Right atrium auricular region (tissue), 2 donors: ENCODE data around the gene G0S2. TPM values are rescaled to one million over a fixed set of nuclear protein-coding genes. Genes with fewer than 3 reads are reported as not detected.

Source experiments
- DNase-seq: peaks from one replicate; pipeline ENCODE4 v3.0.0-alpha.2; 2019; ENCODE audit warnings: low spot score
- H3K27ac ChIP-seq, 2 donors: fragments of 200-600 bp; sonication (generic); 1 replicate in 1 of 2; 2 replicates in 1 of 2; pipeline ENCODE4 v1.5.1; 2016 to 2019
- H3K27me3 ChIP-seq, 2 donors: fragments of 200-600 bp; sonication (generic); one replicate each; pipeline versions ENCODE4 v1.5.1 to v1.6.0; 2017 to 2019
- H3K36me3 ChIP-seq: fragments of 200-600 bp; sonication (generic); one replicate; pipeline ENCODE4 v1.5.1; 2016
- H3K4me1 ChIP-seq, 2 donors: fragments of 200-600 bp; sonication (generic); one replicate each; pipeline versions ENCODE4 v1.5.1 to v1.6.0; 2017 to 2019
- H3K4me3 ChIP-seq, 2 donors: fragments of 200-600 bp; sonication (generic); 1 replicate in 1 of 2; 2 replicates in 1 of 2; pipeline ENCODE4 v1.5.1; 2017 to 2019; ENCODE audit warnings: mild to moderate bottlenecking in 1 of 2, moderate library complexity in 1 of 2
- H3K9me3 ChIP-seq, 2 donors: fragments of 200-600 bp; sonication (generic); one replicate each; pipeline ENCODE4 v1.5.1; 2019
- total RNA-seq, 2 donors: library from RNA; depleted of rRNA; stranded (reverse); fragments of >200 nt; gene quantifications; one replicate each; pipeline ENCODE4 v1.1.0, GENCODE V29; 2016
- TF ChIP-seq, protein P1 (sequence below), 2 donors: fragments of 200-600 bp; sonication (generic); IDR thresholded peaks; one replicate each; pipeline ENCODE4 v1.5.1; 2019; ENCODE audit warnings: antibody characterized with exemption in 2 of 2

Gene G0S2
- total RNA-seq, 2 donors from 2014 or later: 212 to 299 TPM

DNA sequence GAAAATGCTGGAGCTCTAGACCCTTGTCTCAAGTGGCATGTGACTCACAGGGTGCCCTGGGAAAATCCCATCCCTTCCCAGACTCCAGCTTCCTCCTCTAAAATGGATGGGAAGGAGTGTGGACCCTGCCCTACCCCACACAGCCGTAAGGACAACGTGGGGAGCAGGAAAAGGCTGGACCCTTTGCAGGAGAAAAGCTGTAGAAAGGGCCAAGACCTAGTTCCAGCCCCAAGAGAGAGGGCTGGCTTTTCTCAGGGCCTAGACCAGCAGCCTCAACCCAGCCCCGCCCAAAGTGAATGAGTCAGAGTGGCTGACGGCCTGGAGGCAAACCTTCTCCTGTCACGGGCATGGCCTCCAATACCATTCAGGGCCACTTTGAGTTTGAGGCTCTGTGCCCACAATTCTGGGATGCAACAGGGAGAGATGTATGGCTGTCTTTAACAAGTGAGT lies 24.0 kb upstream of the G0S2 start:
- peak; percentile 87 for DNase-seq
- TF ChIP-seq, protein P1, sequence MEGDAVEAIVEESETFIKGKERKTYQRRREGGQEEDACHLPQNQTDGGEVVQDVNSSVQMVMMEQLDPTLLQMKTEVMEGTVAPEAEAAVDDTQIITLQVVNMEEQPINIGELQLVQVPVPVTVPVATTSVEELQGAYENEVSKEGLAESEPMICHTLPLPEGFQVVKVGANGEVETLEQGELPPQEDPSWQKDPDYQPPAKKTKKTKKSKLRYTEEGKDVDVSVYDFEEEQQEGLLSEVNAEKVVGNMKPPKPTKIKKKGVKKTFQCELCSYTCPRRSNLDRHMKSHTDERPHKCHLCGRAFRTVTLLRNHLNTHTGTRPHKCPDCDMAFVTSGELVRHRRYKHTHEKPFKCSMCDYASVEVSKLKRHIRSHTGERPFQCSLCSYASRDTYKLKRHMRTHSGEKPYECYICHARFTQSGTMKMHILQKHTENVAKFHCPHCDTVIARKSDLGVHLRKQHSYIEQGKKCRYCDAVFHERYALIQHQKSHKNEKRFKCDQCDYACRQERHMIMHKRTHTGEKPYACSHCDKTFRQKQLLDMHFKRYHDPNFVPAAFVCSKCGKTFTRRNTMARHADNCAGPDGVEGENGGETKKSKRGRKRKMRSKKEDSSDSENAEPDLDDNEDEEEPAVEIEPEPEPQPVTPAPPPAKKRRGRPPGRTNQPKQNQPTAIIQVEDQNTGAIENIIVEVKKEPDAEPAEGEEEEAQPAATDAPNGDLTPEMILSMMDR (IDR thresholded peaks at IDR 0.05): no peak
- Histone ChIP-seq H3K9me3 (no peaks in the 10 kb centered on the region), H3K27me3 (no peaks in the 10 kb centered on the region), H3K4me3 (no peak overlapping the region), H3K27ac (peak overlapping the region in 1 of 2 donors; percentile 13), H3K36me3 (no peaks in the 10 kb centered on the region), H3K4me1 (peaks cover 0 to 70% of the 10 kb centered on the region in 2 donors)

DNA sequence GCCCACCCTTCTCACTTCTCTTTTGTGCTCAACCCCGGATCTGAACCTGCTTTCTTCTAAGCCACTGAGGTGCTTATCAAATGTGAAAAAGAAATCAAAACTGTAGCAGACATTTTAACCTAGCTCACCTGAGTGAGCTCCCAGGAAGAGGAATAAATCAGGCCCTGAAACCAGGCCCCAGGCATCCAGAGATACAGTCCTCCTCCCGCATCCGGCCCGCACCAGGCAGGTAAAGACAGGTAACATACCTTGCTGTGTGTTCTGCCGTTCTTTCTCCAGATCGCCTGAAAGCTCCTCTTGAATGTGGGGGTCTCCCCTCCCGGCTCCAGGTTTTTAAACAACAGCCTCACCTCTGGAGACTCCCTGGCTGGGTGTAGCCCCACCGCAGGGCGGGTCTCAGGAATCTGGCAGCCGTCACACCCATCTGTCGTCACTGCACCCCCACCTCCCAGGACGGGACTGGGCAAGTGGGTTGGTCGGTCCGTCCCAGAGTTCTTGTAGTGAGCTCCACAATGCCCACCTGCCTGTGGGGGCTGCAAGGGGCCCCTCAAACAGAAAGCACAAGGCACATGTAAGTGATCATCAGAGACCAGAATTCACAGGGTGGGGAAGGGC lies 23.0 kb upstream of the G0S2 start, which contains the start of gene LAMB3:
Gene LAMB3 (minus strand): TSS at position 305 of the 615 bp plus-strand sequence. CDS start 1,481 bp downstream, outside the sequence.
- Histone ChIP-seq H3K27me3 (no peaks in the 10 kb centered on the region), H3K4me1 (peaks cover 0 to 60% of the 10 kb centered on the region in 2 donors), H3K9me3 (no peaks in the 10 kb centered on the region), H3K27ac (peak within 1 kb of the TSS in 1 of 2 donors; percentile 40), H3K4me3 (no peak within 1 kb of the TSS), H3K36me3 (no peaks in the 10 kb centered on the region)
- TF ChIP-seq, protein P1 (IDR thresholded peaks at IDR 0.05): no peak
- no peak for DNase-seq

GRCh38 chr1:209652873-209653401 lies 22.3 kb upstream of the G0S2 start:
- no peaks in the 10 kb centered on the region for H3K9me3 ChIP-seq
- no peaks in the 10 kb centered on the region for H3K27me3 ChIP-seq
- TF ChIP-seq, protein P1 (IDR thresholded peaks at IDR 0.05): no peak
- peak; percentile 80 for DNase-seq
- H3K4me3 ChIP-seq: no peak overlapping the region
- H3K4me1 ChIP-seq: peaks cover 0 to 53% of the 10 kb centered on the region in 2 donors
- no peaks in the 10 kb centered on the region for H3K36me3 ChIP-seq
- H3K27ac ChIP-seq: peak overlapping the region in 1 of 2 donors; percentile 40

- Histone ChIP-seq H3K36me3 (no peaks in the 10 kb centered on the region), H3K9me3 (no peaks in the 10 kb centered on the region), H3K27me3 (no peaks in the 10 kb centered on the region), H3K4me3 (no peak overlapping the region), H3K27ac (no peak overlapping the region), H3K4me1 (peaks cover 0 to 43% of the 10 kb centered on the region in 2 donors)
- TF ChIP-seq, protein P1 (IDR thresholded peaks at IDR 0.05): no peak
- no peak for DNase-seq
Observed at GRCh38 chr1:209653915-209654351, 21.3 kb upstream of the G0S2 start.

- no peak overlapping the region for H3K4me3 ChIP-seq
- H3K9me3 ChIP-seq: no peaks in the 10 kb centered on the region
- H3K4me1 ChIP-seq: peaks cover 0 to 29% of the 10 kb centered on the region in 2 donors
- H3K27me3 ChIP-seq: no peaks in the 10 kb centered on the region
- no peak overlapping the region for H3K27ac ChIP-seq
- TF ChIP-seq, protein P1 (IDR thresholded peaks at IDR 0.05): no peak
- H3K36me3 ChIP-seq: no peaks in the 10 kb centered on the region
- DNase-seq: no peak
Observed at GRCh38 chr1:209655411-209656231, 19.6 kb upstream of the G0S2 start.
